Epithelial cell of proximal tubule (primary cell): ENCODE results near the gene DOK3. TPM values are rescaled to one million over a fixed set of nuclear protein-coding genes. Genes with fewer than 3 reads are reported as not detected.

Source experiments
- DNase-seq: peaks from one replicate; pipeline ENCODE4 v3.0.0-alpha.2; 2011; ENCODE audit warnings: low read depth
- H3K4me3 ChIP-seq: 2 replicates; pipeline ENCODE4 v1.5.1; 2011; ENCODE audit warnings: low read depth, mild to moderate bottlenecking, low read length
- CTCF ChIP-seq: conservative IDR thresholded peaks from 2 replicates; pipeline ENCODE4 v1.5.1; 2012; ENCODE audit warnings: low read depth, mild to moderate bottlenecking, low read length
- total RNA-seq: library from RNA; depleted of rRNA; stranded (reverse); fragments of >200 nt; gene quantifications from 2 replicates; pipeline ENCODE4 v1.2.3, GENCODE V29; 2015

DOK3 gene
- total RNA-seq, 1 donor from 2014 or later: 1.5 TPM

DNA sequence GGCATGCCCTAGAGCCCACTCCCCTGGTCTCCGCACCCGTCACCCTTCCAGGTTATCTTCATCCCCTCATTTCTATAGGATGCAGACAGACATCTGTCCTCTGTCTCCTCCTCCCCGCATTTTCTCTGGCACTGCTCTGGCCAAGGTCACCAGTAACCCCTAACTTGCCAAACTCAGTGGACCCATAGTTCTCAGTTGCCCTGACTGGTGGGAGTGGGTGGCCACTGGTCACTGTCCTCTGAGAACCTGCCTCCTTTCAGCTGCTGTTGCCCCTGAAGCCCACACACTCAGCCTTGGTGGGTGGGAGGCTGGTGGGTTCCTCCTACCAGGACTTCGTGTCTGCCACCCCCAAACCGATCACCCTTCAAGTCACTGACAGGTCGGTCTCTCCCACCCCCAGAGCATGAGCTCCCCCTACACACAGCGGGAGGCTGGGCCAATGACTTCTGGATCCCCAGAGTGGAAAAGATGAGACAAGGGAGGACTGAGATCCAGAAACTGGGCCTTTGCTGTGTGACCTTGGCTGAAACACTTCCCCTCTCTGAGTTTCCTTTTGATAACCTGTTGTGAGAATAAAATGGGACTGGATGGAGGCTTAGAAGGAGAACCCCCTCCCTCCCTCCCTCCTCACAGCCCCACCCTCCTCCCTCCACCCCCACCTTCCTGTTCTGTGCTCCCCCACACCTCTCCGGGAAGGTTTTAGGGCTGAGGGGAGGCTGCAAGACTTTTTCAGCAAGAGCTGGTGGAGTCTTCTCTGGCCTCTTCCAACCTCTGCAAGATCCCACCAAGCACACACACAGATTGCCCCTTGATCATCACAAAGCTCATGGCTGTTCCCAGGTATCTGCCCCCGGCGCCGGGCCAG is 33.8 kb downstream of the DOK3 start:
- DNase-seq: no peak
- H3K4me3 ChIP-seq: no peak overlapping the region
- no peak for TF ChIP-seq CTCF

DNA sequence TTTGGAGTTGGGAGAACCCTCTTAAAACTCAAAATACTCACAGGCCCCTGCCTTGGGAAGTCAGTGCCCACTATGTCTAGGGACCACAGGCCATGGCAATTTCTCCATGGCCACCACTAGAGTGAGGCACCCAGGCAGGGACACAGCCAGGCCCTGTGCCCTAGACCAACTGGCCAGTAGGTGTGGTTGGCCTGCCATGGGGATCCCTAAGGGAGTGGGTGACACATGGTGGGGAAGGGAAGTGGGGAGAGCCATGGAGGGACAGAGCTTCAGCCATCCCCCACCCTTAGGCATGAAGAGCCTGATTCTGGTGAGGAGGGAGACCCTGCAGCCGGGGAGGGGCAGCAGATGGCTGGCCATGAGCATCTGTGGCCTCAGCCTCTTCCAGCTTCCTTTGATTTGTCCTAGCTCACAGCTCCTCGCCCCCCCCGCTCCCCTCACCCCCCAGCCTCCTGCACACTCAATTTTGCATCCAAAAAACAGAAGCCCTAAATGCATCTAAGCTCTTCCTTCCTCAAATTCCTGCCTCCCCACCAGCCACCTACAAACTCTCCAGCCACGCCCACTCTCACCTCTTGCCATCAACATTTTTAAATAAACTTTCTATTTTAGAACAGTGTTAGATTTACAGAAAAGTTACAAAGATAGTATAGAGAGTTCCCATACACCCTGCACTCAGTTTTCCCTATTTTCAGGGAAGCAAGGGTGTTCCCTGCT is 34.6 kb downstream of the DOK3 start:
- no peak for DNase-seq
- TF ChIP-seq CTCF: no peak
- no peak overlapping the region for H3K4me3 ChIP-seq

- no peak for DNase-seq
- no peak for TF ChIP-seq CTCF
- H3K4me3 ChIP-seq: no peak overlapping the region
Measured at GRCh38 chr5:177474002-177474476, 35.6 kb downstream of the DOK3 start.

- peak within 1 kb of the TSS; percentile 78 for H3K4me3 ChIP-seq
- no peak for DNase-seq
- no peak for TF ChIP-seq CTCF
Measured at GRCh38 chr5:177473443-177474001, 36.1 kb downstream of the DOK3 start, which contains the start of gene DBN1. Gene DBN1 (minus strand): TSS chr5:177473634. CDS start chr5:177473521, 113 bp downstream.

DNA sequence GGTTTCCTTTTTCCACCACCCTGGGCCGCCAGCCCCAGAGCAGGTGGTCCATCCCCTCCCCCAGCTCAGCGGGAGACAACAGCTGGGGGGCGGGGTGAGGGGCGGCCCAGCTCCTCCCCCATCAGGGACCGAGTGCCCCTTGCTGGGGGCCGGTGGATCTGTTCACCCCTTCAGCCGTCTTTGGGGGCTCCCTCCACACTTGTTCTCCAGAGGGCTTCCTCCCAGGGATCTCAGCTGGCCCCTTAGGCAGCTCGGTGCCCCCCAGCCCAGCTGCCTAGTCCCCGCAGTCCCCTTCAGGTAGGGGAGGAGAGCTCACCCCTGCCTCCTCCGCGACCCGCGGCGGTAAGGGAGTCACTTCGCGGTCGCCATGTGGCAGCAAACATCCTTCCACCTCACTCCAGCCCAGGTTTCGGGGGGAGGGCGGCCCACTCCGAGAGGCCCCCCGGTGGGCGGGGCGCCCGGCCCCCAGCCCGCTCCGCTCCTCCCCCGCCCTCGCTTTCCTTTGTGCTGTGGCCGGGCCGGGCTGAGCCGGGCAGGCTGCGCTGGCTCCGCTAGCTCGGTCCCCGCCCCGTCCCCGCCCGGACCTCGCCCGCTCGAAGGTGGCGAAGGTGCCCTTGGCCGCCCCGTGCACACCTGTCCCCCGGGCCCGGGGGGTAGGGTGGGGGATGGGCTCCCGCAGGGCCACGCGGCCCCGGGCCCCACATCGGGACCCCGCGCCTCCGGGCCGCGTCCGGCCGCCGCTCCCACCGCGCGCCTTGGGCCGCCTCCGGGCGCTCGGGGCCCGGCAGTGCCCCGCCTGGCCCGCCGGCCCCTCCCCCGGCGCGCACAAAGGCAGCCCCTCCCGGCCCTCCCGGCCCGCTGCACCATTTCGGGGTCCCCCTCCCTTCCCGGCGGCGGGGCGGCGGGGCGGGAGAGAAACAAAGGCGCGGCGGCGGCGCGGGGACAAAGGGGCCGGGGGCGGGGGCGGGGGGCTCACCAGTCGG is 36.9 kb downstream of the DOK3 start:
- peak overlapping the region; percentile 78 for H3K4me3 ChIP-seq
- no peak for DNase-seq

More for the DNA sequence above, 36.9 kb downstream of the DOK3 start:
- TF ChIP-seq CTCF: no peak
